ENCODE data around the gene CHCHD6.

DNA sequence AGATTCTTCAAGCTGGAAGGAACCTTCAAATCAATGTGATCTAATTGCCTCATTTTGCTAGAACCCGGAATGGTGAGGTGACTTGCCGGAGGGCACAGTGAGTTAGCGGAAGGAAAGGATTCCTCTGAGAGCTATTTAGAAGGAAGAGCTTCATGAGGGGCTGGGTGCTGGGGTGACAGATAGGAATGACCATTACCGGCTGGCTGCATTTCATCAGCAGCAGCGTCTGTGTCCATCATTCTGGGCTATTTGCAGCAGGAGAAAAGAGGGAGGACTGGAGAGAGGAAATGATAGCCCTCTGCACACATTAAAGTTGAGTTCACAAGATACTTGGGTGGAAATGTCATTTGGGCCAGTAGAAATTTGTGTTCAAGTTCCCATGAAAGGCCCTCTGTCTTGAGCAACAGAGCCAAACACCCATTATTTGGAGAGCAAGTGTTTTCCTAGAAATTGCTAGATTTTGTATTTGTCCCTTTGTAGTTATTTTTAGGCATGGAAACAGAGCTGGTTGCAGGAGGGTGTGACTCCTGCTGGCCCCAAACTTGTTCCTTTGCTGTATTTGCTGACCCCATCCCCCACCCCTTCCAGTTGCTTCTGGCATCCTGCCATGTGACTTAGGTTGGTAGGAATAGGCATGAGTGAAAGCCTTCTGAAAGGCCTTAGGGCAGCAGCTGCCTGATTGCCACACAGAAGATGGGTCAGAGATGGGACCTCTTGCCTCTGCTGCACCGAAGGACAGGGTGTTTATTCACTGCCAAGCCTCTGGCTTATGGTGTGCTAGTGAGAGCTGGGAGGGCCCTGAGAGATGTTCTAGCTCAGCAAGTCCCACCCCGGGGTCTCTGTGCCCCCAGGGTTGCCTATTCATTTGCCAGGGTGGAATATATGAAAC lies 191.4 kb downstream of the CHCHD6 start:
- no peak for TF ChIP-seq NR3C1 (CRISPR knock-in tag; conservative IDR thresholded peaks at IDR 0.05; ENCODE audit: low read depth)
- no peak for TF ChIP-seq TEAD4 (CRISPR knock-in tag; IDR thresholded peaks at IDR 0.05)
- TF ChIP-seq, protein P1, sequence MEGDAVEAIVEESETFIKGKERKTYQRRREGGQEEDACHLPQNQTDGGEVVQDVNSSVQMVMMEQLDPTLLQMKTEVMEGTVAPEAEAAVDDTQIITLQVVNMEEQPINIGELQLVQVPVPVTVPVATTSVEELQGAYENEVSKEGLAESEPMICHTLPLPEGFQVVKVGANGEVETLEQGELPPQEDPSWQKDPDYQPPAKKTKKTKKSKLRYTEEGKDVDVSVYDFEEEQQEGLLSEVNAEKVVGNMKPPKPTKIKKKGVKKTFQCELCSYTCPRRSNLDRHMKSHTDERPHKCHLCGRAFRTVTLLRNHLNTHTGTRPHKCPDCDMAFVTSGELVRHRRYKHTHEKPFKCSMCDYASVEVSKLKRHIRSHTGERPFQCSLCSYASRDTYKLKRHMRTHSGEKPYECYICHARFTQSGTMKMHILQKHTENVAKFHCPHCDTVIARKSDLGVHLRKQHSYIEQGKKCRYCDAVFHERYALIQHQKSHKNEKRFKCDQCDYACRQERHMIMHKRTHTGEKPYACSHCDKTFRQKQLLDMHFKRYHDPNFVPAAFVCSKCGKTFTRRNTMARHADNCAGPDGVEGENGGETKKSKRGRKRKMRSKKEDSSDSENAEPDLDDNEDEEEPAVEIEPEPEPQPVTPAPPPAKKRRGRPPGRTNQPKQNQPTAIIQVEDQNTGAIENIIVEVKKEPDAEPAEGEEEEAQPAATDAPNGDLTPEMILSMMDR (IDR thresholded peaks at IDR 0.05), result no peak
- TF ChIP-seq FOXP1 (CRISPR knock-in tag; IDR thresholded peaks at IDR 0.05; ENCODE audit: borderline replicate concordance), result no peak
- TF ChIP-seq FOXJ3 (CRISPR knock-in tag; IDR thresholded peaks at IDR 0.05; ENCODE audit: borderline replicate concordance), result no peak
- no peak for TF ChIP-seq JUN (CRISPR knock-in tag; IDR thresholded peaks at IDR 0.05)

Data from WTC11 (cell line).